Testis (tissue), 3 donors: ENCODE measurements around the gene COL4A3. TPM values are rescaled to one million over a fixed set of nuclear protein-coding genes. Genes with fewer than 3 reads are reported as not detected.

Experiments used
- DNase-seq: peaks from one replicate; pipeline ENCODE4 v3.0.0-alpha.2; 2019
- H3K27ac ChIP-seq, 2 donors: fragments of 200-600 bp; sonication (generic); one replicate each; pipeline ENCODE4 v1.5.1; 2019
- H3K27me3 ChIP-seq: fragments of 200-600 bp; sonication (generic); one replicate; pipeline ENCODE4 v1.5.1; 2019
- H3K36me3 ChIP-seq: fragments of 200-600 bp; sonication (generic); one replicate; pipeline ENCODE4 v1.5.1; 2017; ENCODE audit warnings: low read depth; ENCODE audit errors: missing control alignments
- H3K4me1 ChIP-seq: fragments of 200-600 bp; sonication (generic); one replicate; pipeline ENCODE4 v1.5.1; 2019
- H3K4me3 ChIP-seq, 2 donors: fragments of 200-600 bp; sonication (generic); one replicate each; pipeline ENCODE4 v1.5.1; 2017 to 2019
- H3K9me3 ChIP-seq: fragments of 200-600 bp; sonication (generic); one replicate; pipeline ENCODE4 v1.5.1; 2017
- POLR2A ChIP-seq: fragments of 450-650 bp; IDR thresholded peaks from one replicate; pipeline ENCODE4 v1.6.1; 2017; ENCODE audit warnings: antibody characterized with exemption, mild to moderate bottlenecking, moderate library complexity
- WGBS, 2 donors: methylation state at CpG; one replicate each; pipeline ENCODE4 v1.1.5; 2018; 5-methylcytosine and 5-hydroxymethylcytosine counted together
- intact Hi-C: fragments of 100-400 bp; cut with DNase I; formaldehyde crosslinking; loops from one replicate; pipeline ENCODE4 v1.15.1; 2023; ENCODE audit warnings: low total_unique reads
- polyA plus RNA-seq: library from polyadenylated mRNA; stranded (reverse); fragments of 350-450 nt; fragmentation: Illumina TruSeq; extraction: RNeasy Lipid Tissue Mini Kit (QIAGEN cat#74804); gene quantifications from one replicate; pipeline ENCODE4 v1.2.3, GENCODE V29; 2014; ENCODE audit warnings: low read depth, low replicate concordance; ENCODE audit not compliant: insufficient read depth
- total RNA-seq, 2 donors: library from RNA; depleted of rRNA; stranded (reverse); fragments of >200 nt; gene quantifications; one replicate each; pipeline ENCODE4 v1.2.3, GENCODE V29; 2016
- TF ChIP-seq, protein P1 (sequence below), 3 experiments: fragments of 450-650 bp in 2 of 3; fragments of 200-600 bp in 1 of 3; sonication (generic) in 1 of 3; IDR thresholded peaks; one replicate each; pipeline ENCODE4 v1.5.1; 2016 to 2019; ENCODE audit warnings: antibody characterized with exemption in 3 of 3, mild to moderate bottlenecking in 2 of 3, moderate library complexity in 1 of 3

COL4A3 gene
- total and polyA plus RNA-seq, 3 donors from 2014 or later = 3.7 to 11.0 (median 9.0) TPM

DNA sequence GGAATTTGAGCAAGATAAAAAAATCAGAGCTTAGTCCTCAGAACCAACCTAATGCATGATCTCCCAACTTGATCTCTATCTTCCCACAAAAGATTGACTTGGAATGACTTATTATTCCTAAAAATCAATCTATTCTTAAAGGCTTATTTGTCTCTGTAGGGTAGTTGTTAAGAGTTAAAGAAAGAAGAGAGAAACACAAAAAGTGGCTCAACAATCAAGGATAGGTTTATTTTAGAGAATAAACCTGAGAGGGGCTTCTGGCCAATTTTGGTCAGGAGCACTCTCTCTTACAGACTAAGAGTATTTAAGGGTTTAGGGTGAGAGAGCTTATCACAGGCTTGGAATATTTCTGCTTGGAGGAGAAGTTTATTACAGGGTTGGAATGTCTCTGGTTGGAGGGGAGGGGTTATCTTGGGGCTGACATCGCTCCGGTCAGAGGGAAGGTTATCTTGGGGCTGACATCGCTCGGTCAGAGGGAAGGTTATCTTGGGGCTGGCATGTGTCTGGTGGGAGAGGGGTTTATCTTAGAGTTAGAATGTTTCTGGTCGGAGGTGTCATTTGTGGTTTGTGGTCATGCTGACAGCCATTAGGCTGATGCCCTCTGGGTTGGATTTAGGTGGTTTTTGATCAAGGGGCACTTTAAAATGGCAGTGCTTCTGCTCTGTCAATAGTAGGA lies 158.2 kb downstream of the COL4A3 start:
- WGBS, 2 donors = 83 to 88% methylated on average over 5 of the region's 5 CpGs
- no peaks in the 10 kb centered on the region for H3K36me3 ChIP-seq
- no peaks in the 10 kb centered on the region for H3K9me3 ChIP-seq
- no peak overlapping the region for H3K4me3 ChIP-seq
- intact Hi-C loops = no loop called here
- TF ChIP-seq POLR2A = no peak
- TF ChIP-seq, protein P1, sequence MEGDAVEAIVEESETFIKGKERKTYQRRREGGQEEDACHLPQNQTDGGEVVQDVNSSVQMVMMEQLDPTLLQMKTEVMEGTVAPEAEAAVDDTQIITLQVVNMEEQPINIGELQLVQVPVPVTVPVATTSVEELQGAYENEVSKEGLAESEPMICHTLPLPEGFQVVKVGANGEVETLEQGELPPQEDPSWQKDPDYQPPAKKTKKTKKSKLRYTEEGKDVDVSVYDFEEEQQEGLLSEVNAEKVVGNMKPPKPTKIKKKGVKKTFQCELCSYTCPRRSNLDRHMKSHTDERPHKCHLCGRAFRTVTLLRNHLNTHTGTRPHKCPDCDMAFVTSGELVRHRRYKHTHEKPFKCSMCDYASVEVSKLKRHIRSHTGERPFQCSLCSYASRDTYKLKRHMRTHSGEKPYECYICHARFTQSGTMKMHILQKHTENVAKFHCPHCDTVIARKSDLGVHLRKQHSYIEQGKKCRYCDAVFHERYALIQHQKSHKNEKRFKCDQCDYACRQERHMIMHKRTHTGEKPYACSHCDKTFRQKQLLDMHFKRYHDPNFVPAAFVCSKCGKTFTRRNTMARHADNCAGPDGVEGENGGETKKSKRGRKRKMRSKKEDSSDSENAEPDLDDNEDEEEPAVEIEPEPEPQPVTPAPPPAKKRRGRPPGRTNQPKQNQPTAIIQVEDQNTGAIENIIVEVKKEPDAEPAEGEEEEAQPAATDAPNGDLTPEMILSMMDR (IDR thresholded peaks at IDR 0.05) = no peak
- H3K27ac ChIP-seq = no peak overlapping the region
- no peaks in the 10 kb centered on the region for H3K27me3 ChIP-seq
- DNase-seq = no peak
- no peaks in the 10 kb centered on the region for H3K4me1 ChIP-seq

DNA sequence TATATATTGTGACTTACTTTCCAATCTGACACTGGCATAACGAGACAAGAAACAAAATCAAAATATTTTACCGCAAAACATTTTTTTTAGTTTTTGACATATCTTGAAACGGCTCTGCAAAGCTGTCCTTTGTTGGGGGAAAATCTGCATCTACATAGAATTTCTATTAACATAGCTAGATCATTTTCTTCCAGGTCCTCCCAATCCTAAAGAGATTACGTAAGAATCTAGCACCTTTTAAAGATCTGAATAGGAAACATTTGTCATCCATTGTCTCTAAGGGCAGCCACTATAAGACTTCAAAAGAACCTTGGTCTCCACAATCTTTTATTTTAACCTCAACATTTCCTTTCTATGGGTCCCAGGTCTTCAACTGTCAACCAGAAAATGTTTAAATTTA lies 159.4 kb downstream of the COL4A3 start:
- no peaks in the 10 kb centered on the region for H3K27me3 ChIP-seq
- intact Hi-C loops = no loop called here
- WGBS, 2 donors = 90 to 92% methylated on average over 4 of the region's 4 CpGs
- no peak overlapping the region for H3K27ac ChIP-seq
- H3K4me3 ChIP-seq = no peak overlapping the region
- no peaks in the 10 kb centered on the region for H3K9me3 ChIP-seq
- H3K4me1 ChIP-seq = no peaks in the 10 kb centered on the region
- TF ChIP-seq, protein P1 (IDR thresholded peaks at IDR 0.05) = no peak
- no peak for TF ChIP-seq POLR2A
- no peak for DNase-seq
- H3K36me3 ChIP-seq = no peaks in the 10 kb centered on the region

DNA sequence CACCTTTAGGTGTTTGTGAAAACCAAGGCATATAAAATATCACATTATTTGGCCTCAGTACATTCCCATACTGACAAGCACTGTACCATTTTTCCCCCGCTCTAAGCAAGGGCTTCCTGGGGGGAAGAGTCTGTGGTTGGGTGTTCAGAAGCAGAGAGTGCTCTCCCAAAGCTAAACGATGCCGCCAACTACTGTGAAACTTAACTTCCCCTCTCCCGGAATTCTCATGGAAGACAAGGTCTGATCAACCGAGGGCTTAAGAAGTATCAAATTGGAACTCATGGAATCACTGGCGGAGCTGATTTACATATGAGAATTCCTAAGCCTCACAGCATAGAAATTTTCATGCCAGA lies 160.2 kb downstream of the COL4A3 start:
- H3K4me3 ChIP-seq = peak overlapping the region; percentile 74 to 91
- no peaks in the 10 kb centered on the region for H3K9me3 ChIP-seq
- no peaks in the 10 kb centered on the region for H3K36me3 ChIP-seq
- 3 to 14% methylated on average over 5 to 6 of the region's 6 CpGs for WGBS, 2 donors
- peak overlapping the region; percentile 92 to 95 for H3K27ac ChIP-seq
- TF ChIP-seq POLR2A = no peak
- TF ChIP-seq, protein P1 (IDR thresholded peaks at IDR 0.05) = no peak
- no peaks in the 10 kb centered on the region for H3K4me1 ChIP-seq
- DNase-seq = no peak
- no peaks in the 10 kb centered on the region for H3K27me3 ChIP-seq
- intact Hi-C loops = no loop called here

DNA sequence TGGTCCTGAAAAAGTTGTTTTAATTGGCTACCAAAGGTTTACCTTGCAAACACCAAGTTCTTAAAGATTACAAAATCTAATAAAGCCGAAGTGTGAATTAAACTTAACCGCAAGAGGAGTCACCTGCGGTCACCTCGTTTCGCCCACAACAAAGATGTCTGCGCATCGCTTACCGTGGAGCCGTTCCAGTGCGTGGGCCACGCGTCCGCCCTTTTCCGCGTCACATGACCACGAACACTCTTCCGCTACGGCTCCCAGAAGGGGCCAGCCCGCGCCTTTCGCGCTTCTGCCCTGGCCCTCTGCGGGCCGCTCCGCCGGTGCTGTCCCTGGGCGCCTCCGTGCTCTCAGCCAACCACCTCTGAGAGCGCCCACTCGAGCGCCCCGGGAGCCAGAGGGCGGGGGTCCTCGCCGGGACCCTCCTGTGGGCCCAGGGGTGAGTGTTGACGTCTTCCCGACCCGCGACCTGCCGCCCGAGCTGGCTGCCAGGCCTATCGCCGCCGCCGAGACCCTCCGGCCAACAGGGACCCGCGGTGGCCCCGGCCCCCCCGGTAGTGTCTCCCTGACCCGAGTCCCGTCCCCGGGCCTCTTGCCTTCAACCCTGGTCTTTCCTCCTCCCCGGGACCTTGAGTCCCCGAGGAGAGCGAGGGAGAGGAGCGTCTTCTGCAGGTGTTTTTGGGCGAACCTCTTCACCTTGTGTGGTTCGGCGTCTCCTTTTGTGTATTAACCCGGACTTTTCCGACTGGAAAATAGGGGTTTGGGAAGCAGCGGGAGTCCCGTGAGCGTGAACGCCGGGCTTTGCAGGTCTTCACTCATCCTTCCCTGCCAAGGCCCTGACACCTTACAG lies 160.8 kb downstream of the COL4A3 start, which contains the start of gene MFF:
TSS of gene MFF (plus strand) at position 257 of the 844 bp plus-strand sequence. CDS start 5,415 bp downstream, outside the sequence.
- Histone ChIP-seq H3K36me3 (no peaks in the 10 kb centered on the region), H3K4me3 (peak within 1 kb of the TSS; percentile 74 to 91), H3K27ac (peak within 1 kb of the TSS; percentile 92 to 95), H3K27me3 (no peaks in the 10 kb centered on the region), H3K9me3 (no peaks in the 10 kb centered on the region), H3K4me1 (no peaks in the 10 kb centered on the region)
- 1% methylated on average over 23 to 64 of the region's 67 CpGs for WGBS, 2 donors
- peak; percentile 95 for DNase-seq
- peak; percentile 37 for TF ChIP-seq POLR2A
- TF ChIP-seq, protein P1 (IDR thresholded peaks at IDR 0.05) = peak in 2 of 3 experiments; percentile 10 to 18
- intact Hi-C loops = no loop called here
